ENCODE measurements around the gene RPIA.

Gene RPIA

DNA sequence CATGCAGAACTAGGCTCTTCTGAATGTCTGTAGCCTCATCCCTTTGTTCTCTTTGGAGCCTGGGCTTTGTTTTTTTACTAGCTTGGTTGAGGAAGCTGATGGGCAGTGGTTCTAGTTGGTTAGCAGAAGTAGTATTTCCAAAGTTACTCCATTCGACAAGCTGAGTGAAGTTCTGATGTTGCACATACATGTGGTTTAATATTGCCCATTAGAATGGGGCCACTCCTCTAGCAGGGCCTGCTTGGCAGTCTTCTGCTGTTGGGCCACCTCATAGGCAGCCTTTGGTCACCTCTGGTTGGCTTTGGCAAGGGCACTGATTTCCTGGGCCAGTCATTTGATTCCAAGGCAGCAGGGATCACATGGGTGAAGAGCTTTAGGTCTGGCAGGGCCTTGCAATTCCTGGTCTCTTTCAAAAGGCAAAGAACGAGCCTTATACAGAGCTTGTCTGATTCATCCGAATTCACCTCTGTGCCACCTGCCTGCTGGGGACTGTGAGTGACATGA is 2.5 kb downstream of the RPIA start:
- no peak overlapping the region for H3K4me3 ChIP-seq (ENCODE audit: low read depth, low read length)
- TF ChIP-seq, protein P1, sequence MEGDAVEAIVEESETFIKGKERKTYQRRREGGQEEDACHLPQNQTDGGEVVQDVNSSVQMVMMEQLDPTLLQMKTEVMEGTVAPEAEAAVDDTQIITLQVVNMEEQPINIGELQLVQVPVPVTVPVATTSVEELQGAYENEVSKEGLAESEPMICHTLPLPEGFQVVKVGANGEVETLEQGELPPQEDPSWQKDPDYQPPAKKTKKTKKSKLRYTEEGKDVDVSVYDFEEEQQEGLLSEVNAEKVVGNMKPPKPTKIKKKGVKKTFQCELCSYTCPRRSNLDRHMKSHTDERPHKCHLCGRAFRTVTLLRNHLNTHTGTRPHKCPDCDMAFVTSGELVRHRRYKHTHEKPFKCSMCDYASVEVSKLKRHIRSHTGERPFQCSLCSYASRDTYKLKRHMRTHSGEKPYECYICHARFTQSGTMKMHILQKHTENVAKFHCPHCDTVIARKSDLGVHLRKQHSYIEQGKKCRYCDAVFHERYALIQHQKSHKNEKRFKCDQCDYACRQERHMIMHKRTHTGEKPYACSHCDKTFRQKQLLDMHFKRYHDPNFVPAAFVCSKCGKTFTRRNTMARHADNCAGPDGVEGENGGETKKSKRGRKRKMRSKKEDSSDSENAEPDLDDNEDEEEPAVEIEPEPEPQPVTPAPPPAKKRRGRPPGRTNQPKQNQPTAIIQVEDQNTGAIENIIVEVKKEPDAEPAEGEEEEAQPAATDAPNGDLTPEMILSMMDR (IDR thresholded peaks at IDR 0.05; ENCODE audit: control insufficient read depth, extremely low read depth, insufficient read depth): no peak
- DNase-seq (ENCODE audit: low read depth): no peak

- TF ChIP-seq, protein P1 (IDR thresholded peaks at IDR 0.05; ENCODE audit: control insufficient read depth, extremely low read depth, insufficient read depth): no peak
- DNase-seq (ENCODE audit: low read depth): no peak
- no peak overlapping the region for H3K4me3 ChIP-seq (ENCODE audit: low read depth, low read length)
These were observed 5.1 kb downstream of the RPIA start for GRCh38 chr2:88696611-88697010.

DNA sequence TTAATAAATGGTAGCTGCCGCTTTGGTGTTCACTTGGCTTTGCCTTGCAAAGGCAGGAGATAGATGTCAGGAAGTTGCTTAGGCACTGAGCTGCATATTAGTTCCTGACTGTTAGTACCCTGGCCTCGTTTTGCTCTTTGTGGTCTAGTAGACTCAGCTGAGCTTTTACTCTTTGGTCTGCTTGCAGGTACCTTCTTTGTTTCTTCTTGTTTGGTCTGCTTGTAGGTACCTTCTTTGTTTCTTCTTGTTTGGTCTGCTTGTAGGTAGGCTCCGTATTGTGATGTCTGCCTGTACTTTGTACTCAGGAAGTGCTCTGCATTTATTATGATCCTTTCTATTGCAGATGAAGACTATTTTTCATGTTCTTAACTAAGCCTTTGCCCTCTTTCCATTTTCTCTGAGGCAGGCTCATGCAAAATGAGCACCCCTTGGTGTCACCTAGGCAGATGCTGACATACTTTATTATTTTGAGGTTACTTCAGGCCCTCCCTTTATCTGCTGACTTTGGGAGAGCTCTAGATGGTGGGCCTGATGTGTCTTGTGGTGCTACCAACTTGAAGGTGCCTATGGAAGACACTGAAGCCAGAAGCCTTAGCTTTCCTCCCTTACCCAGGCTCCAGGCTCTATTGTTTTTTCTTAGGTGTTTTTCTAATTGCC is 6.0 kb downstream of the RPIA start:
- no peak for DNase-seq (ENCODE audit: low read depth)
- TF ChIP-seq, protein P1 (IDR thresholded peaks at IDR 0.05; ENCODE audit: control insufficient read depth, extremely low read depth, insufficient read depth): no peak
- H3K4me3 ChIP-seq (ENCODE audit: low read depth, low read length): no peak overlapping the region

GRCh38 chr2:88698027-88698413 is 6.5 kb downstream of the RPIA start:
- TF ChIP-seq, protein P1 (IDR thresholded peaks at IDR 0.05; ENCODE audit: control insufficient read depth, extremely low read depth, insufficient read depth): no peak
- no peak overlapping the region for H3K4me3 ChIP-seq (ENCODE audit: low read depth, low read length)
- peak; percentile 32 for DNase-seq (ENCODE audit: low read depth)

- peak; percentile 71 for DNase-seq (ENCODE audit: low read depth)
- TF ChIP-seq, protein P1 (IDR thresholded peaks at IDR 0.05; ENCODE audit: control insufficient read depth, extremely low read depth, insufficient read depth): no peak
- H3K4me3 ChIP-seq (ENCODE audit: low read depth, low read length): peak overlapping the region; percentile 6; the same call in 1 of the 2 replicates
These were observed 7.2 kb downstream of the RPIA start for GRCh38 chr2:88698498-88699233.

GRCh38 chr2:88707003-88707402 is 15.5 kb downstream of the RPIA start:
- TF ChIP-seq, protein P1 (IDR thresholded peaks at IDR 0.05; ENCODE audit: control insufficient read depth, extremely low read depth, insufficient read depth): no peak
- DNase-seq (ENCODE audit: low read depth): no peak
- H3K4me3 ChIP-seq (ENCODE audit: low read depth, low read length): no peak overlapping the region

Measured in LNCaP clone FGC (cell line).